Embryonic facial prominence (tissue), 1 donor: ENCODE data around the gene BICDL1.
"Not testable (repeated sequence)": the region's sequence is repeated elsewhere in the genome, so short reads cannot be mapped to it uniquely, and the experiment has no call there.

ENCODE experiments used
- DNase-seq: peaks from one replicate; pipeline ENCODE4 v3.0.0-alpha.2; 2016; ENCODE audit errors: extremely low spot score

BICDL1 gene

DNA sequence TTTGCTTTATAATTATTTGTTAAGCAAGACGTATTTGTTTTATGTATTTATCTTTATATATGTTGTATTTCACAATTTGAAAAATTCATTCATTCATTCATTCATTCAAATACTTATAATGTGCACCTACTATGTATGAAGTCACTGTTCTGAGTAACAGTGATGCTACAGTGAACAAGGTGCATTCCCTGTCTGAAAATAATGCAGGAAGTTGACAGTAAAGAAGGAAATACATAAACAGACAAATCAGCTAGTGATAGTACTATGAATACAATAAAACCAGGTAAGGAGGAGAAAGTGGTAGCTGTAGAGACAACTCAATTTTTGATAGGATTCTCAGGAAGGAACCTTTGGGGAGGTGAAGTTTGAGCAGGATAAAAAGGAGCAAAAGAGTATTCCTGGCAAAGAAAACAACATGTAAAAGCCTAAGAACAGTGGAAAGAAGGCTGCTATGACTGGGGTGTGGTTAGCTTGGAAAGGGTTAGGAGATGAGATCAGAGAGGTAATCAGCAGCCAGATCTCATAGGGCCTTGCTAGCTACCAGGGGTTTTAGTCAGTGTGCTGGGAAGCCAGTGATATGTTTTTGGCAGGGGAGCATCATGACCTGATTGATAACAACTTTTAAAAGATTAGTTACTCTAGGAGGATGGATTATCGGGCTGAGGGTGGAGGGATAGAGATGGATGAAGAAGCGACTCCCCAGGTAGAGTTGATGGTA lies 17.4 kb downstream of the BICDL1 start:
- no peak for DNase-seq

GRCh38 chr12:120007272-120007671 lies 18.2 kb downstream of the BICDL1 start:
- DNase-seq = no peak

- no peak for DNase-seq
Observed at GRCh38 chr12:120010661-120011230, 21.7 kb downstream of the BICDL1 start.

DNA sequence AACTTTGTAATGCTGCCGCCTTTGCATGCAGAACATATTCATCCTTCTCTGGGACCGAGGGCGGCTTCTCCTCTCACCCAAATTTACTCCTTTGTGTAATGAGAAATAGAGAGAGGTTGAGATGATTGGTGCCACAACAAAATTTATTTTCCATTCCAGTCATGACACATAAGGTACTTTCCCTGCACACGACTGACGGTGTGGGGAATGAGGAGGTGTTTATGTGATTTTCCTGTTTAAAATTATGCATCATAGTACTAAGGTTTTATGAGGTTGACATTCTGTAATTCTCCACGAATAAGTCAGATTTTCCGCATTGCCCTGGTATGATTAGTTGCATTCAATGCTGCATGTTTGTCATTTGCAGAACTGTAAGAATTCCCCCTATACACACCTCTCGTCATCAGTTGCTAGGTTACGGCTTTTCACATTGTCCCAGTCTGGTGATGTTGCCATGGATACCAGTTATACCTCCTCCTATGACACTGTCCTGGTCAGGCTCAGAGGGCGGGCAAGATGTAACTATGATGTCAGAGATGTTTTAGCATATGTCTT lies 23.1 kb downstream of the BICDL1 start:
- DNase-seq = no peak

DNA sequence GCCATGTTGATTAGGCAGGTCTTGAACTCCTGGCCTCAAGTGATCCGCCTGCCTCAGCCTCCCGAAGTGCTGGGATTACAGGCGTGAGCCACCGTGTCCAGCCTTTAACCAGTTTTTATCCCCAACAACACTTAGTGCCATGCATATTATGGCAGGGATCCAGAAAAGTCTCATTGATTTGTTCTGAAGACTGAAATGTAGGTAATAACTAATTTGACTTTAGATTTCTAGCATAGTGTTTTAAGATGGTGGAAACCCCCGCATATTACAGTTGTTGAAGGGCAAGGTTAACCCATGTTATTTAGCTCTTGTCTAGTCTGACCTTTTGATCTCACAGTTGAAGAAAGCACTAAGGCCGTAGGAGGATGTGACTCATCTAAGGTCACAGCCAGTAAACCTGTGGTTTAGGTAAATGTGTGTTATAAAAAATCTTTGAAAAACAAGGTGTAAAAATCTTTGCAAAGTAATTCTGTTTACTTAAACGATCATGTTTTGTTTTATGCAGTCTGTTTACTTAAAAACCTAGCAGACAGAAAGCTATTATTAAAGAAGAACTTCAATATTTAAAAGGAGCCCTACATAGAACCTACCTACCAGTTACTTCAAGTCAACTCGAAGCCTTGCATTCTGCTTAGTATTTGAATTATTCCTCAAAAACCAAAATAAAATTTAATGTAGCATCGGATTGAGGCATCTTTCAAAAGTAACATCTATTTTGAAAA lies 24.8 kb downstream of the BICDL1 start:
- no peak for DNase-seq

GRCh38 chr12:120014381-120014735 lies 25.3 kb downstream of the BICDL1 start:
- not testable (repeated sequence) for DNase-seq

DNA sequence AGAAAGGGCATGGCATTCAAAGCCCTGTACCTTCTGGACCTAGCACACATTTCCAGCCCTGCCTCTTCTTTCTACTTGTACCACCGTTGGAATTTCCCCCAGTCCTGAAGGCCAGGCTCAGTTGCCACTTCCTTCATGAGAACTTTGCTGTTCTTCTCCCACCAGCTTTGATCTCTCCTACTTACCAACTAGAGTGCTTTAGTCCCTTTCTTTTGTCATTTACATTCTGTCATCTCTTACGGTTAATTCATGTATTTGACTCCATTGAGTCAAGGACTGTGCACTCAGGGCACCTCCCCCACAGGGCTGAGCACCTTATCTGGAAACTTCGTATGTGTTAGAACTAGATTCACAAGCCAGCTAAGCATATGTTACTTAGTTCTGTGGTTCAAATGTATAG lies 26.3 kb downstream of the BICDL1 start:
- DNase-seq = no peak

DNA sequence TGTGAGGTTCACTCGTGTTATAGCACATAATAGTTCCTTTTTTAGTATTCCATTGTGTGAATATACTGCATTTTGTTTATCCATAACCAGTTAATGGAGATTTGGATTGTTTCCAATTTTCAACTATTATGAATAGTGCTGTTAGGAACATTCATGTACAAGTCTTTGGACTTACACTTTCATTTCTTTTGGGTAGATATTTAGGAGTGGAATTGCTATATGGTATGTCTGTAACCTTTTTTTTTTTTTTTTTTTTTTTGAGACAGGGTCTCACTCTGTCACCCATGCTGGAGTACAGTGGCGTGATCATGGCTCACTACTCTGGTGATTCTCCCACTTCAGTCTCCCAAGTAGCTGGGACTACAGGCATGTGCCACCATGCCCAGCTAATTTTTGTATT lies 27.2 kb downstream of the BICDL1 start:
- not testable (repeated sequence) for DNase-seq

GRCh38 chr12:120019197-120019596 lies 30.2 kb downstream of the BICDL1 start:
- DNase-seq = no peak

DNA sequence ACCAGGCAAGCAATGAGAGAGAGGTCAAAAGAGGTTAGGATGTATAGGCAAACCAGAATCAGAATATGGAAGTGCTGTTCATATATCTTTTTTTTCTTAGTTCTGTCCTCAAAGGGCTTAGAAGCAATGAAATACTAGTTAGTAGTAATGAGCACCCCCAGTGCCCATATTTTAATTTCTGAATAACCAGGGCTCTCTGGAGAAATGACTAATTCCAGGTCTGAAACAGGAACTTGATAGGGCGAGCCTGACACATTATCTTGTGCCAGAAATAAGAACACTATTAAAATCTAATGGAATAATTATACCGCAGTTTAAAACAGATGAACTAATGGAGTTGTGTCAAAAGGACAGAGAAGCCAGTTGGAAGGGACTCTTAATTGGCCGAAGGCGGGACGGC lies 30.9 kb downstream of the BICDL1 start:
- no peak for DNase-seq

DNA sequence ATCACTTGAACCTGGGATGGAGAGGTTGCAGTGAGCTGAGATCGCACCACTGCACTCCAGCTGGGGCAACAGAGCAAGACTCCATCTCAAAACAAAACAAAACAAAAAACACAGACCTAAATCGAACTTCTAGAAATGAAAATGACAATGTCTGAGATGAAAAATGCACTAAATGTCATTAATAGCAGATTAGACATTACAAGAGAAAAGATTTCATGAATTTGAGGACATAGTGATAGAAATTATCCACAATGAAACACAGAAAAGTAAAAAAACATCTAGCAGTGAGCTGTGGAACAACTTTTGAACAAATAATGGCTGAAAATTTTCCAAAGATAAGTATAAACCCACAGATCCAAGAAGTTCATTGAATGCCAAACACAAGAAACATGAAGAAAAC lies 35.2 kb downstream of the BICDL1 start:
- no peak for DNase-seq

GRCh38 chr12:120025640-120026039 lies 36.6 kb downstream of the BICDL1 start:
- no peak for DNase-seq

GRCh38 chr12:120032242-120032641 lies 43.2 kb downstream of the BICDL1 start:
- no peak for DNase-seq

GRCh38 chr12:120037851-120038250 lies 48.8 kb downstream of the BICDL1 start:
- DNase-seq = no peak

DNA sequence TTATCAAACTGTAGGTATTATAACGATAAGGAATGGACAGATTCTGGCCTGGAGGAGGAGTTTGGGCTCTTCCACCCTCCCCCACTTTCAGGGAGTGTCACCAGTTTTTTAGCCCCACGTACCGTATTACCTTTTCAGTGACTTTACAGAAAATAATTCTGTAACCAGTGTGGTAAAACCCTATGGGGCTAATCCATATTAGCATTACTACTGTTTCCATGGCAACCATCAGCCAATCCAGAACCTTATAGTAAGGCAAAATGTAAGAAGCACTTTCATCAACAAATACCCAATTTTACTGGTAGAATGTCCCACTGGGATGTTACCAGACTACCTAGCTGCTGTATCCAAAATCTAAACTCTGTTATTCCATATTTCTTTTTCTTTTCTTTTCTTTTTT lies 50.7 kb downstream of the BICDL1 start:
- DNase-seq = no peak

- no peak for DNase-seq
Observed at GRCh38 chr12:120041386-120042231, 52.6 kb downstream of the BICDL1 start.

- not testable (repeated sequence) for DNase-seq
Observed at GRCh38 chr12:120045367-120045766, 56.3 kb downstream of the BICDL1 start.

DNA sequence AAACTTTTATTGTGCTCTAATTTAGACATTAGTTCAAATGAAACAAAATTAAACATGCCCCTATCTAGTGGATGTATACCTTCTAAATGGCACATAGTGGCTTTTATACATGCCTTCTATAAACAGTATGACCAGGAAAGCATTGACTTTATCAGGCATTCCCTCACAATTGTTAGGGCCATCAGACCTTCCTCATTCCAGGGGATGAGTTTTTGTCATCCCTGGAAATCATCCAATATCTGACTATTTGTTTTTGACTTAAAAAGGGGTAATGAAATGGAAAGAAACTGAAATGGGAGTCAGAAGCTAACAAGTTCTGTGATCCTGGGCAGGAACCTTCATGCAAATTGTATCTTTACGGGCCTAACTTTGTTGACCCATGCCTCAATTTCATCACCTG lies 58.0 kb downstream of the BICDL1 start:
- no peak for DNase-seq

DNA sequence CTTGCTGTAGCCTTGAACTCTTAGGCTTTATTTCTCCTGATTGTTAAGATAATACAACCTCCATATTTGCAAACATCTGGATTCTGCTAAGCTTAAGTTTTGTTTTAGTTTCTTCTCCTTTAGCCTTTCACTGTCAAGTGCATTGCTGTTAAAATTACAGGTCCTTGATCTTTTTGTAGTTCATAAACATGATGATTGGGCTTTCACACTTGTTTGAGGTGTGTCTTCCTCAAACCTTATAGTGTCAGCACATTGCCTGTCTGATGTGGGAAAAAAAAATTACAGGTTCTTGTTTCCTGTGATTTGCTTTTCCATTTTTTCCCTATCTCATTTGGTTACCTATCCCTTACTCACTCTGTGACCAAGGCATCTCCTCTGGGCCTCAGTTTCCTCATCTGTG lies 59.2 kb downstream of the BICDL1 start:
- DNase-seq = no peak

GRCh38 chr12:120049426-120049825 lies 60.4 kb downstream of the BICDL1 start:
- DNase-seq = no peak

- no peak for DNase-seq
Observed at GRCh38 chr12:120051535-120051934, 62.5 kb downstream of the BICDL1 start.

GRCh38 chr12:120054293-120054692 lies 65.3 kb downstream of the BICDL1 start:
- DNase-seq = no peak
